ENCODE data around the gene GCLC.

Gene GCLC

GRCh38 chr6:53447865-53448264 lies 97.0 kb downstream of the GCLC start:
- DNase-seq (ENCODE audit: low read depth) = no peak
